ENCODE measurements around the gene TRIM59.

DNA sequence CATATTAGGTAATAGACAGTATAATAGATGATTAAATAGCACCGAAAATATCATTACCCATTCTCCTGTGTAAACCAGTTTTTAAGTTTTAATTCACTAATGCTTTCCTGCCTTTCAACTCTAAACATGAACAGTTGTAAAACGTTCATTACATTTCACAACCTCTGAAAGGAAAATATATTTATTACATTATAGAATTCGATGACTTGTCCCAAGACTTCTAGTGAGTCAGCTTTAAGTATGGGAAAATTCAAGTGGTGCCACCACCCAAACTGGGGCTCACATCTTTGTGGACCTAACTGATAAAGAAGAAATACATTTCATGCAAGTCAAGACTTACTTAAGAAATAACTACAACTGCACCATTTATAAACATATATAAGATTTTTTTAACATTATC is 2.0 kb downstream of the TRIM59 start:
- TF ChIP-seq, protein P1, sequence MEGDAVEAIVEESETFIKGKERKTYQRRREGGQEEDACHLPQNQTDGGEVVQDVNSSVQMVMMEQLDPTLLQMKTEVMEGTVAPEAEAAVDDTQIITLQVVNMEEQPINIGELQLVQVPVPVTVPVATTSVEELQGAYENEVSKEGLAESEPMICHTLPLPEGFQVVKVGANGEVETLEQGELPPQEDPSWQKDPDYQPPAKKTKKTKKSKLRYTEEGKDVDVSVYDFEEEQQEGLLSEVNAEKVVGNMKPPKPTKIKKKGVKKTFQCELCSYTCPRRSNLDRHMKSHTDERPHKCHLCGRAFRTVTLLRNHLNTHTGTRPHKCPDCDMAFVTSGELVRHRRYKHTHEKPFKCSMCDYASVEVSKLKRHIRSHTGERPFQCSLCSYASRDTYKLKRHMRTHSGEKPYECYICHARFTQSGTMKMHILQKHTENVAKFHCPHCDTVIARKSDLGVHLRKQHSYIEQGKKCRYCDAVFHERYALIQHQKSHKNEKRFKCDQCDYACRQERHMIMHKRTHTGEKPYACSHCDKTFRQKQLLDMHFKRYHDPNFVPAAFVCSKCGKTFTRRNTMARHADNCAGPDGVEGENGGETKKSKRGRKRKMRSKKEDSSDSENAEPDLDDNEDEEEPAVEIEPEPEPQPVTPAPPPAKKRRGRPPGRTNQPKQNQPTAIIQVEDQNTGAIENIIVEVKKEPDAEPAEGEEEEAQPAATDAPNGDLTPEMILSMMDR (conservative IDR thresholded peaks at IDR 0.05; ENCODE audit: low read length) = no peak
- no peak for TF ChIP-seq EZH2phosphoT487 (IDR thresholded peaks at IDR 0.05; ENCODE audit: borderline replicate concordance)
